ENCODE data around the gene MAML2. TPM values are rescaled to one million over a fixed set of nuclear protein-coding genes. Genes with fewer than 3 reads are reported as not detected.

Gene MAML2
- total RNA-seq, 4 donors from 2014 or later = 34.2 to 49.8 (median 44.4) TPM

GRCh38 chr11:96017856-96018255, 325.1 kb downstream of the MAML2 start:
- TF ChIP-seq CTCF (IDR thresholded peaks at IDR 0.05) = no peak
- DNase-seq (ENCODE audit: low spot score) (no peak), ATAC-seq (ENCODE audit: low FRiP score) (no peak)

GRCh38 chr11:96016978-96017502, 326.0 kb downstream of the MAML2 start:
- ATAC-seq (ENCODE audit: low FRiP score) = no peak
- TF ChIP-seq CTCF (IDR thresholded peaks at IDR 0.05) = no peak
- no peak for DNase-seq (ENCODE audit: low spot score)

GRCh38 chr11:96015906-96016565, 327.0 kb downstream of the MAML2 start:
- ATAC-seq (ENCODE audit: low FRiP score) (no peak), DNase-seq (ENCODE audit: low spot score) (no peak)
- TF ChIP-seq CTCF (IDR thresholded peaks at IDR 0.05) = no peak

GRCh38 chr11:96014217-96014616, 328.8 kb downstream of the MAML2 start:
- DNase-seq (ENCODE audit: low spot score) = no peak
- no peak for ATAC-seq (ENCODE audit: low FRiP score)
- TF ChIP-seq CTCF (IDR thresholded peaks at IDR 0.05) = no peak

DNA sequence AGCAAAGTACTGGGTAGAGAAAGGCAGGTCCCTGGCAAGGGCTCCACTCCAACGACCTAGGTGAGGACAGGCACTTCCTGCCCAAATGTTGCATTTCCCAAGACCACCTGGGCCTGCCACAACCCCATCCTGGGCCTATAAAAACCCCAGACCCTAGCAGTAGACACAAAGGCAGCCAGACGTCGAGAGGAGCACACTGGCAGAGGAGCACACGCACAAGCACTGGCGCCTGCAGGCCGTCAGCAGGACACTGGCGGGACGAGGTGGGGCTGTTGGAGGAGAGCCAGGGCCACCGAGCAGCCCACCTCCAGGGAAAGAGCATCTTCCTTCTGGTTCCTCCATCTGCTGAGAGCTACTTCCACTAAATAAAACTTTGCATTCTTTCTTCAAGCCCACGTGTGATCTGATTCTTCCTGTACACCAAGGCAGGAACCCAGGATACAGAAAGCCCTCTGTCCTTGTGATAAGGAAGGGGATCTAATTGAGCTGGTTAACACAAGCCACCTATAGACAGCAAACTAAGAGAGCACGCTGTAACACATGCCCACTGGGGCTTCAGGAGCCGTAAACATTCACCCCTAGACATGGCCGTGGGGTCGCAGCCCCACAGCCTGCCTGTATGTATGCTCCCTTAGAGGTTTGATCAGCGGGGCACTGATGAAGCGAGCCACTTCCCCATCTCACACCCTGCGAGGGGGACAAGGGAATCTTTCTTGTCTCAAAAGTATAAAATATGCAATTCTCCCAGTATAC, 329.4 kb downstream of the MAML2 start:
- no peak for TF ChIP-seq CTCF (IDR thresholded peaks at IDR 0.05)
- ATAC-seq (ENCODE audit: low FRiP score) = no peak

GRCh38 chr11:96012086-96012824, 330.7 kb downstream of the MAML2 start:
- peak; percentile 91 for ATAC-seq (ENCODE audit: low FRiP score)
- no peak for DNase-seq (ENCODE audit: low spot score)
- TF ChIP-seq CTCF (IDR thresholded peaks at IDR 0.05) = no peak

More for the DNA sequence above, 329.4 kb downstream of the MAML2 start:
- no peak for DNase-seq (ENCODE audit: low spot score)

Measured in omental fat pad (tissue), 4 donors.